ENCODE measurements around the gene RIPPLY1.

RIPPLY1 gene

GRCh38 chrX:106903291-106903824 is at the start of gene RIPPLY1:
RIPPLY1 (minus strand) TSS chrX:106903341; CDS start chrX:106903287, 54 bp downstream.
- DNase-seq (ENCODE audit: low read depth): no peak

GRCh38 chrX:106952538-106952937 is 49.4 kb upstream of the RIPPLY1 start:
- no peak for DNase-seq (ENCODE audit: low read depth)

- no peak for DNase-seq (ENCODE audit: low read depth)
These were observed 48.9 kb upstream of the RIPPLY1 start for GRCh38 chrX:106952089-106952488.

- no peak for DNase-seq (ENCODE audit: low read depth)
These were observed 48.1 kb upstream of the RIPPLY1 start for GRCh38 chrX:106951230-106951629.

- DNase-seq (ENCODE audit: low read depth): no peak
These were observed 47.2 kb upstream of the RIPPLY1 start for GRCh38 chrX:106950381-106950780.

- no peak for DNase-seq (ENCODE audit: low read depth)
These were observed 46.2 kb upstream of the RIPPLY1 start for GRCh38 chrX:106949366-106949765.

GRCh38 chrX:106948641-106949040 is 45.5 kb upstream of the RIPPLY1 start:
- no peak for DNase-seq (ENCODE audit: low read depth)

GRCh38 chrX:106946464-106946863 is 43.3 kb upstream of the RIPPLY1 start:
- no peak for DNase-seq (ENCODE audit: low read depth)

GRCh38 chrX:106940068-106940467 is 36.9 kb upstream of the RIPPLY1 start:
- no peak for DNase-seq (ENCODE audit: low read depth)

- no peak for DNase-seq (ENCODE audit: low read depth)
These were observed 36.4 kb upstream of the RIPPLY1 start for GRCh38 chrX:106939566-106939965.

- no peak for DNase-seq (ENCODE audit: low read depth)
These were observed 33.1 kb upstream of the RIPPLY1 start for GRCh38 chrX:106936246-106936645.

GRCh38 chrX:106935175-106935574 is 32.0 kb upstream of the RIPPLY1 start:
- DNase-seq (ENCODE audit: low read depth): no peak

GRCh38 chrX:106933538-106933961 is 30.4 kb upstream of the RIPPLY1 start:
- DNase-seq (ENCODE audit: low read depth): no peak

- no peak for DNase-seq (ENCODE audit: low read depth)
These were observed 29.9 kb upstream of the RIPPLY1 start for GRCh38 chrX:106932960-106933537.

GRCh38 chrX:106932492-106932923 is 29.4 kb upstream of the RIPPLY1 start:
- DNase-seq (ENCODE audit: low read depth): no peak

GRCh38 chrX:106931831-106932491 is 28.8 kb upstream of the RIPPLY1 start:
- no peak for DNase-seq (ENCODE audit: low read depth)

GRCh38 chrX:106928227-106928626 is 25.1 kb upstream of the RIPPLY1 start:
- DNase-seq (ENCODE audit: low read depth): no peak

- no peak for DNase-seq (ENCODE audit: low read depth)
These were observed 24.6 kb upstream of the RIPPLY1 start for GRCh38 chrX:106927700-106928099.

- no peak for DNase-seq (ENCODE audit: low read depth)
These were observed 23.9 kb upstream of the RIPPLY1 start for GRCh38 chrX:106927023-106927422.

- DNase-seq (ENCODE audit: low read depth): no peak
These were observed 18.5 kb upstream of the RIPPLY1 start for GRCh38 chrX:106921637-106922036.

- DNase-seq (ENCODE audit: low read depth): no peak
These were observed 16.9 kb upstream of the RIPPLY1 start, which contains the start of gene CLDN2 for GRCh38 chrX:106919932-106920452. CLDN2 (plus strand) TSS chrX:106920402; CDS start chrX:106928229, 7,827 bp downstream.

GRCh38 chrX:106917830-106918500 is 14.8 kb upstream of the RIPPLY1 start:
- peak; percentile 59 for DNase-seq (ENCODE audit: low read depth)

GRCh38 chrX:106912864-106913263 is 9.7 kb upstream of the RIPPLY1 start:
- no peak for DNase-seq (ENCODE audit: low read depth)
